ENCODE data around the gene TMC5. TPM values are rescaled to one million over a fixed set of nuclear protein-coding genes. Genes with fewer than 3 reads are reported as not detected.

The TMC5 gene
- total RNA-seq, 1 experiment from 2014 or later = 1.2 TPM

DNA sequence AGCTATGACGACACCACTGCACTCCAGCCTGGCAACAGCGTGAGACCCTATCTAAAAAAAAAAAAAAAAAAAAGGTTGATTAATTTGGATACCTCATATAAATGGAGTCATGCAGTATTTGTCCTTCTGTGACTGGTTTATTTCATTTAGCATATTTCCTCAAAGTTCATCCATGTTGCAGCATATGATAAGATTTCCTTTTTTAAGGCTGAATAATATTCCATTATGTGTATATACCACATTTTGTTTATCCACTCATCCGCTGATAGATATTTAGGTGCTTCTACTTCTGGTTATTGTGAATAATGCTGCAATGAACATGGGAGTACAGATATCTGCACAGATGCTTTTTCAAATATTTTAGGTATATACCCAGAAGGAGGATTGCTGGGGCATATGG is 43.3 kb upstream of the TMC5 start:
- no peaks in the 10 kb centered on the region; the same call in none of the 2 replicates for H3K27me3 Mint-ChIP-seq (ENCODE audit: low read depth)
- Histone ChIP-seq H3K4me2 (ENCODE audit: insufficient read depth, insufficient read length, low read length) (no peak overlapping the region), H2BK12ac (ENCODE audit: insufficient read length, low read depth, low read length) (no peak overlapping the region), H3K79me2 (ENCODE audit: insufficient read depth, low read length) (no peaks in the 10 kb centered on the region), H4K91ac (ENCODE audit: insufficient read length, low read depth, low read length) (no peak overlapping the region), H4K20me1 (ENCODE audit: control insufficient read depth, insufficient read depth, insufficient read length) (no peaks in the 10 kb centered on the region), H3K9ac (ENCODE audit: extremely low read depth, insufficient read length, low read length) (no peak overlapping the region), H3T11ph (ENCODE audit: low read length) (no peak overlapping the region), H3K18ac (ENCODE audit: insufficient read length, low read depth, low read length) (no peak overlapping the region), H3K23me2 (ENCODE audit: insufficient read length, low read depth, low read length, poor library complexity, severe bottlenecking) (no peaks in the 10 kb centered on the region), H2BK120ac (ENCODE audit: low read depth, low read length, poor library complexity, severe bottlenecking) (no peak overlapping the region), H2BK5ac (ENCODE audit: insufficient read length, low read length) (no peak overlapping the region), H3K79me1 (ENCODE audit: insufficient read depth, low read depth, low read length, poor library complexity, severe bottlenecking) (no peaks in the 10 kb centered on the region), H3K27ac (ENCODE audit: insufficient read length, low read depth, low read length) (no peak overlapping the region), H3K4me1 (ENCODE audit: insufficient read depth, low read length) (no peaks in the 10 kb centered on the region), H3K56ac (ENCODE audit: insufficient read length, low read depth, low read length) (no peak overlapping the region), H2BK15ac (ENCODE audit: low read depth, low read length) (no peak overlapping the region), H3K14ac (ENCODE audit: insufficient read depth, low read length) (no peak overlapping the region), H4K8ac (replicated peaks; ENCODE audit: insufficient read length, low read depth, low read length) (no peak overlapping the region), H2AK5ac (ENCODE audit: insufficient read length, low read length) (no peak overlapping the region), H2BK20ac (ENCODE audit: low read depth, low read length, poor library complexity, severe bottlenecking) (no peak overlapping the region), H3K27me3 (ENCODE audit: insufficient read depth, low read length) (no peaks in the 10 kb centered on the region), H4K5ac (ENCODE audit: insufficient read length, low read depth, low read length) (no peak overlapping the region), H3K23ac (ENCODE audit: insufficient read length, low read depth, low read length) (no peak overlapping the region), H3K9me3 (ENCODE audit: control insufficient read depth, low read depth, low read length) (no peaks in the 10 kb centered on the region), H3K4ac (ENCODE audit: low read depth, low read length) (no peak overlapping the region), H2AFZ (ENCODE audit: low read length) (no peak overlapping the region)
- TF ChIP-seq, protein P1, sequence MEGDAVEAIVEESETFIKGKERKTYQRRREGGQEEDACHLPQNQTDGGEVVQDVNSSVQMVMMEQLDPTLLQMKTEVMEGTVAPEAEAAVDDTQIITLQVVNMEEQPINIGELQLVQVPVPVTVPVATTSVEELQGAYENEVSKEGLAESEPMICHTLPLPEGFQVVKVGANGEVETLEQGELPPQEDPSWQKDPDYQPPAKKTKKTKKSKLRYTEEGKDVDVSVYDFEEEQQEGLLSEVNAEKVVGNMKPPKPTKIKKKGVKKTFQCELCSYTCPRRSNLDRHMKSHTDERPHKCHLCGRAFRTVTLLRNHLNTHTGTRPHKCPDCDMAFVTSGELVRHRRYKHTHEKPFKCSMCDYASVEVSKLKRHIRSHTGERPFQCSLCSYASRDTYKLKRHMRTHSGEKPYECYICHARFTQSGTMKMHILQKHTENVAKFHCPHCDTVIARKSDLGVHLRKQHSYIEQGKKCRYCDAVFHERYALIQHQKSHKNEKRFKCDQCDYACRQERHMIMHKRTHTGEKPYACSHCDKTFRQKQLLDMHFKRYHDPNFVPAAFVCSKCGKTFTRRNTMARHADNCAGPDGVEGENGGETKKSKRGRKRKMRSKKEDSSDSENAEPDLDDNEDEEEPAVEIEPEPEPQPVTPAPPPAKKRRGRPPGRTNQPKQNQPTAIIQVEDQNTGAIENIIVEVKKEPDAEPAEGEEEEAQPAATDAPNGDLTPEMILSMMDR (conservative IDR thresholded peaks at IDR 0.05) = no peak
- H3K36me3 Mint-ChIP-seq (ENCODE audit: insufficient read depth in 1 of 3, low read depth in 3 of 3) = no peaks in the 10 kb centered on the region
- no peak overlapping the region for H3K4me3 Mint-ChIP-seq
- no peak overlapping the region for H3K27ac Mint-ChIP-seq
- no CpG with 5 or more reads among the region's 3 CpGs for WGBS (ENCODE audit: extremely low coverage, insufficient read length, low lambda C conversion rate)
- no peaks in the 10 kb centered on the region for H3K4me1 Mint-ChIP-seq
- H3K9me3 Mint-ChIP-seq = peaks cover 0 to 4% of the 10 kb centered on the region in 2 experiments; a peak in 1 of 5 replicates
- no peak for DNase-seq
